ENCODE results near the gene SFTPD. TPM values are rescaled to one million over a fixed set of nuclear protein-coding genes. Genes with fewer than 3 reads are reported as not detected.

Gene SFTPD
- total and polyA plus RNA-seq, 12 donors: 0.22 to 2.2 (median 0.79) TPM; not detected in 1

- peaks cover 0 to 50% (median 21%) of the 10 kb centered on the region in 7 donors for H3K27me3 ChIP-seq
- no peak for TF ChIP-seq CTCF (IDR thresholded peaks at IDR 0.05)
- H3K27ac ChIP-seq: no peak overlapping the region
- ATAC-seq: no peak
- peaks cover 0 to 26% (median 12%) of the 10 kb centered on the region in 11 donors for H3K9me3 ChIP-seq
- intact Hi-C loops (cut with DNase I): no loop called here
- 73 to 77% methylated on average over 3 of the region's 3 CpGs for WGBS, 2 donors
- H3K36me3 ChIP-seq: no peaks in the 10 kb centered on the region
- peaks cover 0 to 21% (median 12%) of the 10 kb centered on the region in 9 donors for H3K4me1 ChIP-seq
- DNase-seq: no peak
- no peak overlapping the region for H3K4me3 ChIP-seq
Observed at GRCh38 chr10:79985481-79986072, 36.7 kb upstream of the SFTPD start.

GRCh38 chr10:79984851-79985250 lies 35.9 kb upstream of the SFTPD start:
- Histone ChIP-seq H3K9me3 (peaks cover 0 to 19% (median 4%) of the 10 kb centered on the region in 11 donors), H3K4me1 (peaks cover 0 to 26% (median 12%) of the 10 kb centered on the region in 9 donors), H3K36me3 (no peaks in the 10 kb centered on the region), H3K4me3 (no peak overlapping the region), H3K27ac (no peak overlapping the region), H3K27me3 (peaks cover 0 to 57% (median 21%) of the 10 kb centered on the region in 7 donors)
- WGBS, 2 donors: 78 to 81% methylated on average over 9 of the region's 9 CpGs
- intact Hi-C loops (cut with DNase I): no loop called here
- no peak for TF ChIP-seq CTCF (IDR thresholded peaks at IDR 0.05)
- ATAC-seq (no peak), DNase-seq (no peak)

- Histone ChIP-seq H3K27ac (no peak overlapping the region), H3K4me1 (peaks cover 0 to 34% (median 12%) of the 10 kb centered on the region in 9 donors), H3K9me3 (peaks cover 0 to 7% (median 0%) of the 10 kb centered on the region in 11 donors), H3K27me3 (peaks cover 0 to 65% (median 21%) of the 10 kb centered on the region in 7 donors), H3K36me3 (no peaks in the 10 kb centered on the region), H3K4me3 (no peak overlapping the region)
- ATAC-seq: no peak
- no peak for TF ChIP-seq CTCF (IDR thresholded peaks at IDR 0.05)
- intact Hi-C loops (cut with DNase I): no loop called here
- DNase-seq: no peak
- WGBS, 2 donors: 22 to 35% methylated on average over 38 to 40 of the region's 40 CpGs
Observed at GRCh38 chr10:79983286-79983909, 34.5 kb upstream of the SFTPD start.

- peaks cover 0 to 34% (median 12%) of the 10 kb centered on the region in 9 donors for H3K4me1 ChIP-seq
- H3K4me3 ChIP-seq: peak overlapping the region in 4 of 10 donors; percentile 70 to 75 (median 74)
- peaks cover 0 to 65% (median 21%) of the 10 kb centered on the region in 7 donors for H3K27me3 ChIP-seq
- H3K27ac ChIP-seq: peak overlapping the region in 1 of 10 donors; percentile 84
- TF ChIP-seq CTCF (IDR thresholded peaks at IDR 0.05): no peak
- no peaks in the 10 kb centered on the region for H3K36me3 ChIP-seq
- H3K9me3 ChIP-seq: peaks cover 0 to 1% (median 0%) of the 10 kb centered on the region in 11 donors
- ATAC-seq (no peak), DNase-seq (no peak)
- 28 to 30% methylated on average over 11 of the region's 11 CpGs for WGBS, 2 donors
- intact Hi-C loops (cut with DNase I): no loop called here
Observed at GRCh38 chr10:79982861-79983260, 34.0 kb upstream of the SFTPD start.
